IMR-90 (cell line): ENCODE measurements around the gene ATP11A. TPM values are rescaled to one million over a fixed set of nuclear protein-coding genes. Genes with fewer than 3 reads are reported as not detected.

Experiments used
- ATAC-seq: fragments of 200-7000 bp; cut with Tn5 transposase; 2 replicates; pipeline ENCODE4 v1.9.1; 2020; ENCODE audit warnings: low read depth, mild to moderate bottlenecking, moderate library complexity
- BruUV-seq: library from RNA; stranded (reverse); fragments of 400-500 nt; replicated peaks from 2 replicates; lab custom pipeline; 2021; lab: Mats Ljungman, UMichigan
- CTCF ChIA-PET: fragments of 300-600 bp; formaldehyde crosslinking; extraction: SDS; loops from one replicate; lab custom pipeline; 2021; ENCODE audit warnings: antibody characterized with exemption; lab: Yijun Ruan, JAX
- POLR2A ChIA-PET: fragments of 300-600 bp; sonication (Branson Sonifier 250); formaldehyde crosslinking; loops from one replicate; lab custom pipeline; 2022; ENCODE audit warnings: antibody characterized with exemption; ENCODE audit not compliant: unreplicated experiment; lab: Charles Lee
- DNase-seq: peaks from one replicate; pipeline ENCODE4 v3.0.0; 2013
- H2AFZ ChIP-seq: replicated peaks from 2 replicates; pipeline ENCODE3; 2013; ENCODE audit warnings: low read length, mild to moderate bottlenecking; ENCODE audit not compliant: poor library complexity
- H2AK5ac ChIP-seq: 2 replicates; pipeline ENCODE4 v1.6.1; 2013; ENCODE audit warnings: low read depth, low read length, inconsistent platforms
- H2AK9ac ChIP-seq: replicated peaks from 2 replicates; pipeline ENCODE3; 2013; ENCODE audit warnings: mild to moderate bottlenecking, low read depth, low read length, moderate library complexity; ENCODE audit not compliant: poor library complexity
- H2BK120ac ChIP-seq: 2 replicates; pipeline ENCODE4 v1.6.1; 2013; ENCODE audit warnings: low read depth, low read length, inconsistent platforms
- H2BK15ac ChIP-seq: 3 replicates; pipeline ENCODE4 v1.6.1; 2013; ENCODE audit warnings: low read depth, low read length, inconsistent platforms
- H2BK20ac ChIP-seq: 2 replicates; pipeline ENCODE4 v1.6.1; 2013; ENCODE audit warnings: low read depth, mild to moderate bottlenecking, inconsistent platforms, low read length, moderate library complexity
- H2BK5ac ChIP-seq: 2 replicates; pipeline ENCODE4 v1.6.1; 2013; ENCODE audit warnings: mild to moderate bottlenecking, low read depth, low read length, inconsistent platforms; ENCODE audit not compliant: poor library complexity, severe bottlenecking
- H3K14ac ChIP-seq: replicated peaks from 2 replicates; pipeline ENCODE4 v1.6.1; 2013; ENCODE audit warnings: low read depth, low read length, inconsistent platforms
- H3K18ac ChIP-seq: 2 replicates; pipeline ENCODE4 v1.6.1; 2013; ENCODE audit warnings: low read depth, low read length, control low read depth
- H3K23ac ChIP-seq: 2 replicates; pipeline ENCODE4 v1.6.1; 2013; ENCODE audit warnings: low read depth, low read length, inconsistent platforms
- H3K27ac ChIP-seq: 2 replicates; pipeline ENCODE4 v1.5.1; 2013; ENCODE audit warnings: mild to moderate bottlenecking, control low read depth, low read length; ENCODE audit not compliant: insufficient read depth
- H3K27me3 ChIP-seq: 2 replicates; pipeline ENCODE4 v1.6.1; 2013; ENCODE audit warnings: low read length; ENCODE audit not compliant: control insufficient read depth, insufficient read depth
- H3K36me3 ChIP-seq: 2 replicates; pipeline ENCODE4 v1.6.1; 2013; ENCODE audit warnings: low read length, mixed read lengths; ENCODE audit not compliant: control insufficient read depth, insufficient read depth
- H3K4ac ChIP-seq: 2 replicates; pipeline ENCODE4 v1.6.1; 2013; ENCODE audit warnings: low read depth, low read length, inconsistent platforms
- H3K4me1 ChIP-seq: 2 replicates; pipeline ENCODE4 v1.6.1; 2013; ENCODE audit warnings: low read length, mixed read lengths; ENCODE audit not compliant: control insufficient read depth, insufficient read depth
- H3K4me2 ChIP-seq: 2 replicates; pipeline ENCODE4 v1.6.1; 2013; ENCODE audit warnings: low read depth, mild to moderate bottlenecking, control low read depth, low read length, moderate library complexity
- H3K4me3 ChIP-seq: 2 replicates; pipeline ENCODE4 v1.5.1; 2013; ENCODE audit warnings: low read depth, mild to moderate bottlenecking, control low read depth, low read length, moderate library complexity; ENCODE audit not compliant: insufficient read depth
- H3K56ac ChIP-seq: 2 replicates; pipeline ENCODE4 v1.6.1; 2013; ENCODE audit warnings: low read length, inconsistent platforms; ENCODE audit not compliant: insufficient read depth; ENCODE audit errors: extremely low read depth
- H3K79me1 ChIP-seq, 2 experiments: 2 replicates each; pipeline ENCODE4 v1.6.1; 2013; ENCODE audit warnings: low read length in 2 of 2, inconsistent platforms in 1 of 2, low read depth in 1 of 2
- H3K9ac ChIP-seq: 2 replicates; pipeline ENCODE4 v1.6.1; 2013; ENCODE audit warnings: low read depth, low read length, control low read depth
- H3K9me1 ChIP-seq: 2 replicates; pipeline ENCODE4 v1.6.1; 2013; ENCODE audit warnings: low read length, inconsistent platforms; ENCODE audit not compliant: insufficient read depth
- H3K9me3 ChIP-seq: 2 replicates; pipeline ENCODE4 v1.6.1; 2013; ENCODE audit warnings: low read length; ENCODE audit not compliant: control insufficient read depth, insufficient read depth
- H4K20me1 ChIP-seq: 2 replicates; pipeline ENCODE4 v1.6.1; 2013; ENCODE audit warnings: low read length, inconsistent platforms; ENCODE audit not compliant: insufficient read depth
- H4K5ac ChIP-seq: 2 replicates; pipeline ENCODE4 v1.6.1; 2013; ENCODE audit warnings: mild to moderate bottlenecking, low read depth, low read length, control low read depth
- H4K8ac ChIP-seq, 2 experiments: 2 replicates each; pipeline ENCODE4 v1.6.1; 2013; ENCODE audit warnings: low read depth in 2 of 2, low read length in 2 of 2, control low read depth in 1 of 2, inconsistent platforms in 1 of 2
- H4K91ac ChIP-seq: 2 replicates; pipeline ENCODE4 v1.6.1; 2013; ENCODE audit warnings: low read depth, low read length, inconsistent platforms; ENCODE audit not compliant: insufficient read depth
- BHLHE40 ChIP-seq: fragments of 150-350 bp; IDR thresholded peaks from 2 replicates; pipeline ENCODE4 v1.6.1; 2016; ENCODE audit warnings: mild to moderate bottlenecking, low read depth, low read length
- CEBPB ChIP-seq: IDR thresholded peaks from 2 replicates; pipeline ENCODE4 v1.6.1; 2012; ENCODE audit warnings: low read depth, low read length, improper control_type of control experiment
- CHD1 ChIP-seq: IDR thresholded peaks from 2 replicates; pipeline ENCODE4 v1.6.1; 2012; ENCODE audit warnings: low read depth, low read length, improper control_type of control experiment
- CTCF ChIP-seq: conservative IDR thresholded peaks from 2 replicates; pipeline ENCODE4 v1.5.1; 2012; ENCODE audit warnings: mild to moderate bottlenecking, low read depth, low read length, improper control_type of control experiment
- ELK1 ChIP-seq: fragments of 150-350 bp; IDR thresholded peaks from 2 replicates; pipeline ENCODE4 v1.6.1; 2016; ENCODE audit warnings: low read depth, mild to moderate bottlenecking, low read length, moderate library complexity, borderline replicate concordance
- FOS ChIP-seq: fragments of 150-350 bp; IDR thresholded peaks from 2 replicates; pipeline ENCODE4 v1.6.1; 2016; ENCODE audit warnings: low read depth, low read length
- MAFK ChIP-seq: IDR thresholded peaks from 2 replicates; pipeline ENCODE4 v1.6.1; 2012; ENCODE audit warnings: low read depth, low read length, improper control_type of control experiment
- MAZ ChIP-seq: IDR thresholded peaks from 2 replicates; pipeline ENCODE4 v1.6.1; 2012; ENCODE audit warnings: low read depth, mild to moderate bottlenecking, low read length, improper control_type of control experiment, moderate library complexity, borderline replicate concordance
- MXI1 ChIP-seq: IDR thresholded peaks from 2 replicates; pipeline ENCODE4 v1.6.1; 2012; ENCODE audit warnings: low read depth, mild to moderate bottlenecking, low read length, moderate library complexity, borderline replicate concordance
- NFE2L2 ChIP-seq: fragments of 150-350 bp; IDR thresholded peaks from 2 replicates; pipeline ENCODE4 v1.6.1; 2016; ENCODE audit warnings: low read depth, mild to moderate bottlenecking, low read length
- POLR2A ChIP-seq: IDR thresholded peaks from 2 replicates; pipeline ENCODE4 v1.6.1; 2012; ENCODE audit warnings: mild to moderate bottlenecking, low read depth, low read length
- RAD21 ChIP-seq: IDR thresholded peaks from 2 replicates; pipeline ENCODE4 v1.6.1; 2012; ENCODE audit warnings: low read length, improper control_type of control experiment
- RCOR1 ChIP-seq: IDR thresholded peaks from 2 replicates; pipeline ENCODE4 v1.6.1; 2012; ENCODE audit warnings: mild to moderate bottlenecking, low read length, improper control_type of control experiment; ENCODE audit not compliant: insufficient replicate concordance
- RFX5 ChIP-seq: IDR thresholded peaks from 2 replicates; pipeline ENCODE4 v1.8.0; 2012; ENCODE audit warnings: low read depth, mild to moderate bottlenecking, low read length, moderate library complexity
- SMC3 ChIP-seq: fragments of 150-350 bp; IDR thresholded peaks from 2 replicates; pipeline ENCODE4 v1.6.1; 2016; ENCODE audit warnings: low read depth, mild to moderate bottlenecking, antibody characterized with exemption, low read length, moderate library complexity
- USF2 ChIP-seq: fragments of 150-350 bp; IDR thresholded peaks from 2 replicates; pipeline ENCODE4 v1.6.1; 2017; ENCODE audit warnings: mild to moderate bottlenecking, antibody characterized with exemption, low read length, low read depth
- WGBS, 2 experiments: methylation state at CpG; one replicate each; pipeline versions ENCODE4 v1.1.5 to v1.1.7; 2013; ENCODE audit warnings: missing lambda C conversion rate in 2 of 2; ENCODE audit not compliant: insufficient read length in 1 of 2; ENCODE audit errors: extremely low coverage in 2 of 2; 5-methylcytosine and 5-hydroxymethylcytosine counted together
- dilution Hi-C: fragments of 300-500 bp; cut with HindIII; formaldehyde crosslinking; loops from one replicate; pipeline ENCODE4 v1.14.3; 2018; ENCODE audit warnings: low sequenced_read_pairs; ENCODE audit not compliant: unreplicated experiment
- in situ Hi-C: fragments of 300-500 bp; cut with MboI; formaldehyde crosslinking; loops from 3 replicates; pipeline ENCODE4 v1.14.3; 2019; ENCODE audit warnings: low sequenced_read_pairs, inconsistent platforms, mixed read lengths
- intact Hi-C: fragments of 100-400 bp; cut with micrococcal nuclease; formaldehyde crosslinking; loops from 2 replicates; pipeline ENCODE4 v1.10.0; 2022
- polyA plus RNA-seq, 3 experiments: library from polyadenylated mRNA; depleted of rRNA; stranded (reverse); fragments of >200 nt; gene quantifications; 2 replicates each; pipeline ENCODE4 v1.2.3, GENCODE V29; 2012; ENCODE audit warnings: low replicate concordance in 1 of 3
- total RNA-seq: library from RNA; depleted of rRNA; stranded (reverse); fragments of >200 nt; gene quantifications from 2 replicates; pipeline ENCODE4 v1.2.3, GENCODE V29; 2012

ATP11A gene
- total and polyA plus RNA-seq, 2 of the 4 experiments (the other 2 are of a cell fraction), result 8.4 to 12.0 TPM

- BruUV-seq, result no TSS peak
- Histone ChIP-seq H2AK5ac (no peak overlapping the region), H2BK120ac (no peak overlapping the region), H4K91ac (no peak overlapping the region), H3K9me3 (no peaks in the 10 kb centered on the region), H4K20me1 (peaks cover 18% of the 10 kb centered on the region; the same call in 1 of the 2 replicates), H2BK5ac (no peak overlapping the region), H2AK9ac (no peak overlapping the region), H3K9ac (no peak overlapping the region), H3K14ac (no peak overlapping the region), H3K27ac (no peak overlapping the region), H3K4me1 (peaks cover 16% of the 10 kb centered on the region), H3K9me1 (peaks cover 17% of the 10 kb centered on the region), H3K27me3 (no peaks in the 10 kb centered on the region), H2BK15ac (no peak overlapping the region), H2BK20ac (no peak overlapping the region), H3K4ac (no peak overlapping the region), H3K56ac (no peak overlapping the region), H3K18ac (no peak overlapping the region), H3K36me3 (no peaks in the 10 kb centered on the region), H4K5ac (no peak overlapping the region), H3K23ac (no peak overlapping the region), H3K79me1 (peaks cover 24 to 27% of the 10 kb centered on the region in 2 experiments), H3K4me2 (no peak overlapping the region), H2AFZ (no peak overlapping the region), H3K4me3 (no peak overlapping the region), H4K8ac (no peak overlapping the region)
- DNase-seq (no peak), ATAC-seq (no peak)
- ChIA-PET POLR2A (no interaction called here), CTCF (no interaction called here)
- TF ChIP-seq USF2 (no peak), CHD1 (no peak), RCOR1 (no peak), ELK1 (no peak), MAZ (no peak), CEBPB (no peak), RFX5 (no peak), RAD21 (no peak), FOS (no peak), MAFK (no peak), MXI1 (no peak), NFE2L2 (no peak), POLR2A (no peak), CTCF (no peak), SMC3 (no peak), BHLHE40 (no peak)
- intact Hi-C loops, result no loop called here
- WGBS, 2 experiments, result 85% methylated on average over 18 of the region's 22 CpGs; no CpG with 5 or more reads in 1 of the 2 experiments
- in situ Hi-C loops, result no loop called here
- dilution Hi-C loops, result no loop called here
Observed at GRCh38 chr13:112729408-112729807, 39.6 kb downstream of the ATP11A start.
